HL-60 (cell line): Measurements from ENCODE around the gene AGAP3.

Experiments used
- DNase-seq, 2 experiments: peaks; one replicate each; pipeline ENCODE4 v3.0.0-alpha.2; 2010 to 2020; ENCODE audit warnings: low read depth in 1 of 2, low spot score in 1 of 2
- H3K27ac ChIP-seq: fragments of 250-450 bp; sonication (Bioruptor Pico); replicated peaks from 2 replicates; pipeline ENCODE4 v1.5.1; 2020; ENCODE audit warnings: mild to moderate bottlenecking, moderate library complexity
- H3K27me3 ChIP-seq: fragments of 250-450 bp; sonication (Bioruptor Pico); 2 replicates; pipeline ENCODE4 v1.5.1; 2021; ENCODE audit warnings: mild to moderate bottlenecking, moderate library complexity; ENCODE audit not compliant: insufficient read depth, poor library complexity, severe bottlenecking
- H3K4me3 ChIP-seq: replicated peaks from 2 replicates; pipeline ENCODE4 v1.5.1; 2011; ENCODE audit warnings: mild to moderate bottlenecking, control low read depth, low read length; ENCODE audit not compliant: insufficient read depth
- CTCF ChIP-seq: IDR thresholded peaks from one replicate; pipeline ENCODE4 v1.5.1; 2011; ENCODE audit warnings: low read length, control low read depth, inconsistent platforms; ENCODE audit not compliant: insufficient read depth
- GABPA ChIP-seq: IDR thresholded peaks from 2 replicates; pipeline ENCODE4 v1.6.1; 2012; ENCODE audit warnings: low read depth
- POLR2AphosphoS5 ChIP-seq: IDR thresholded peaks from 2 replicates; pipeline ENCODE4 v1.6.1; 2012; ENCODE audit warnings: low read depth
- REST ChIP-seq: IDR thresholded peaks from 2 replicates; pipeline ENCODE4 v1.6.1; 2012; ENCODE audit warnings: low read depth; ENCODE audit not compliant: insufficient replicate concordance
- SPI1 ChIP-seq: IDR thresholded peaks from 2 replicates; pipeline ENCODE4 v1.6.1; 2012; ENCODE audit warnings: low read depth, mild to moderate bottlenecking, borderline replicate concordance

Gene AGAP3

GRCh38 chr7:151137791-151138152 is 51.5 kb downstream of the AGAP3 start:
- Histone ChIP-seq H3K27me3 (no peaks in the 10 kb centered on the region), H3K27ac (no peak overlapping the region), H3K4me3 (no peak overlapping the region)
- DNase-seq = no peak
- TF ChIP-seq CTCF (no peak), GABPA (no peak)

GRCh38 chr7:151138153-151138851 is 52.0 kb downstream of the AGAP3 start:
- Histone ChIP-seq H3K27ac (no peak overlapping the region), H3K4me3 (no peak overlapping the region), H3K27me3 (no peaks in the 10 kb centered on the region)
- DNase-seq = no peak
- TF ChIP-seq CTCF (no peak), GABPA (no peak), POLR2AphosphoS5 (no peak), SPI1 (no peak), REST (no peak)

- DNase-seq = no peak
- Histone ChIP-seq H3K27me3 (no peaks in the 10 kb centered on the region), H3K27ac (no peak overlapping the region), H3K4me3 (no peak overlapping the region)
- TF ChIP-seq POLR2AphosphoS5 (no peak), CTCF (no peak), GABPA (no peak), REST (no peak), SPI1 (no peak)
Observed at GRCh38 chr7:151139071-151139790, 53.0 kb downstream of the AGAP3 start.
